CD14-positive monocyte (primary cell): ENCODE results near the gene STXBP6. TPM values are rescaled to one million over a fixed set of nuclear protein-coding genes. Genes with fewer than 3 reads are reported as not detected.

Experiments used
- DNase-seq, 3 donors: peaks; one replicate each; pipeline ENCODE4 v3.0.0-alpha.2; 2011 to 2022
- H2AFZ ChIP-seq: 2 replicates; pipeline ENCODE4 v1.6.0; 2012; ENCODE audit warnings: mild to moderate bottlenecking, low read depth, low read length, inconsistent platforms; ENCODE audit not compliant: insufficient read depth, poor library complexity, severe bottlenecking
- H3K27ac ChIP-seq, 2 donors: 1 replicate in 1 of 2; 2 replicates in 1 of 2; pipeline ENCODE4 v1.5.1; 2012 to 2013; ENCODE audit warnings: low read length in 2 of 2, control low read depth in 1 of 2, inconsistent platforms in 1 of 2, low read depth in 1 of 2, mild to moderate bottlenecking in 1 of 2
- H3K27me3 ChIP-seq, 2 donors: one replicate each; pipeline versions ENCODE4 v1.6.0 to v1.6.1; 2011 to 2013; ENCODE audit warnings: low read length in 2 of 2; ENCODE audit not compliant: control insufficient read depth in 2 of 2, insufficient read depth in 2 of 2
- H3K36me3 ChIP-seq, 2 donors: replicated peaks in 1 of 2; 1 replicate in 1 of 2; 2 replicates in 1 of 2; pipeline versions ENCODE4 v1.5.1 to v1.6.1; 2012 to 2013; ENCODE audit warnings: low read length in 2 of 2, control low read depth in 1 of 2, inconsistent platforms in 1 of 2, mild to moderate bottlenecking in 1 of 2; ENCODE audit not compliant: insufficient read depth in 2 of 2, control insufficient read depth in 1 of 2
- H3K4me1 ChIP-seq, 2 donors: 1 replicate in 1 of 2; 2 replicates in 1 of 2; pipeline versions ENCODE4 v1.5.1 to v1.6.1; 2012 to 2013; ENCODE audit warnings: low read length in 2 of 2, control low read depth in 1 of 2, inconsistent platforms in 1 of 2, mild to moderate bottlenecking in 1 of 2, moderate library complexity in 1 of 2; ENCODE audit not compliant: insufficient read depth in 2 of 2, control insufficient read depth in 1 of 2
- H3K4me2 ChIP-seq: replicated peaks from 2 replicates; pipeline ENCODE3; 2012; ENCODE audit warnings: low read length, moderate library complexity, mild to moderate bottlenecking; ENCODE audit not compliant: poor library complexity, severe bottlenecking; ENCODE audit errors: extremely low read depth
- H3K4me3 ChIP-seq, 3 experiments: fragments of 200-600 bp in 1 of 3; sonication (generic) in 1 of 3; replicated peaks in 1 of 3; 1 replicate in 2 of 3; 2 replicates in 1 of 3; pipeline ENCODE4 v1.5.1; 2011 to 2013; ENCODE audit warnings: low read length in 3 of 3, mild to moderate bottlenecking in 3 of 3, control low read depth in 2 of 3, low read depth in 2 of 3, inconsistent platforms in 1 of 3, moderate library complexity in 1 of 3
- H3K79me2 ChIP-seq: 2 replicates; pipeline ENCODE4 v1.6.0; 2012; ENCODE audit warnings: mild to moderate bottlenecking, control low read depth, inconsistent platforms, low read length, moderate library complexity; ENCODE audit not compliant: insufficient read depth
- H3K9ac ChIP-seq: 2 replicates; pipeline ENCODE4 v1.6.0; 2017; ENCODE audit warnings: low read length, mild to moderate bottlenecking; ENCODE audit not compliant: insufficient read depth, poor library complexity, severe bottlenecking
- H3K9me3 ChIP-seq, 2 donors: replicated peaks in 1 of 2; 1 replicate in 1 of 2; 2 replicates in 1 of 2; pipeline versions ENCODE4 v1.5.1 to v1.6.1; 2012 to 2013; ENCODE audit warnings: low read length in 2 of 2, control low read depth in 1 of 2; ENCODE audit not compliant: control insufficient read depth in 1 of 2, insufficient read depth in 1 of 2
- H4K20me1 ChIP-seq: 2 replicates; pipeline ENCODE4 v1.6.0; 2012; ENCODE audit warnings: mild to moderate bottlenecking, low read length, control low read depth, moderate library complexity; ENCODE audit not compliant: insufficient read depth
- H3K27ac Mint-ChIP-seq, 7 donors: one replicate each; pipeline ENCODE4 v1.8.0; 2020; ENCODE audit warnings: mild to moderate bottlenecking in 7 of 7, mixed read lengths in 7 of 7, moderate library complexity in 6 of 7, inconsistent platforms in 2 of 7
- H3K27me3 Mint-ChIP-seq, 3 donors: one replicate each; pipeline ENCODE4 v1.8.0; 2021 to 2022; ENCODE audit warnings: low read depth in 3 of 3, mild to moderate bottlenecking in 3 of 3, mixed read lengths in 3 of 3, moderate library complexity in 3 of 3, inconsistent platforms in 1 of 3
- H3K36me3 Mint-ChIP-seq, 2 donors: one replicate each; pipeline ENCODE4 v1.8.0; 2020; ENCODE audit warnings: mixed read lengths in 2 of 2, inconsistent platforms in 1 of 2, mild to moderate bottlenecking in 1 of 2
- H3K4me1 Mint-ChIP-seq: one replicate; pipeline ENCODE4 v1.8.0; 2020; ENCODE audit warnings: mild to moderate bottlenecking, mixed read lengths
- H3K4me3 Mint-ChIP-seq, 2 donors: one replicate each; pipeline ENCODE4 v1.8.0; 2020; ENCODE audit warnings: mild to moderate bottlenecking in 2 of 2, mixed read lengths in 2 of 2, moderate library complexity in 1 of 2
- H3K9me3 Mint-ChIP-seq, 7 donors: one replicate each; pipeline ENCODE4 v1.8.0; 2020 to 2022; ENCODE audit warnings: mixed read lengths in 7 of 7, mild to moderate bottlenecking in 6 of 7, moderate library complexity in 6 of 7, inconsistent platforms in 2 of 7
- WGBS: methylation state at CpG from one replicate; pipeline ENCODE4 v1.1.5; 2013; ENCODE audit warnings: missing lambda C conversion rate; ENCODE audit not compliant: insufficient coverage; 5-methylcytosine and 5-hydroxymethylcytosine counted together
- intact Hi-C, 2 donors: fragments of 100-400 bp; cut with micrococcal nuclease; formaldehyde crosslinking; loops; one replicate each; pipeline versions ENCODE4 v1.15.0 to v1.15.1; 2023
- polyA plus RNA-seq, 3 donors: library from polyadenylated mRNA; depleted of rRNA in 1 of 3; unstranded in 2 of 3; stranded (reverse) in 1 of 3; fragments of 300-500 nt in 2 of 3; fragments of >200 nt in 1 of 3; fragmentation: Illumina TruSeq in 2 of 3; gene quantifications; 1 replicate in 2 of 3; 2 replicates in 1 of 3; pipeline ENCODE4 v1.2.3, GENCODE V29; 2012 to 2021
- TF ChIP-seq, protein P1 (sequence below): fragments of 200-600 bp; IDR thresholded peaks from one replicate; pipeline ENCODE4 v1.8.0; 2022; ENCODE audit warnings: antibody characterized with exemption, mild to moderate bottlenecking

STXBP6 gene
- polyA plus RNA-seq, 3 donors: 0.05 to 0.25 (median 0.08) TPM

DNA sequence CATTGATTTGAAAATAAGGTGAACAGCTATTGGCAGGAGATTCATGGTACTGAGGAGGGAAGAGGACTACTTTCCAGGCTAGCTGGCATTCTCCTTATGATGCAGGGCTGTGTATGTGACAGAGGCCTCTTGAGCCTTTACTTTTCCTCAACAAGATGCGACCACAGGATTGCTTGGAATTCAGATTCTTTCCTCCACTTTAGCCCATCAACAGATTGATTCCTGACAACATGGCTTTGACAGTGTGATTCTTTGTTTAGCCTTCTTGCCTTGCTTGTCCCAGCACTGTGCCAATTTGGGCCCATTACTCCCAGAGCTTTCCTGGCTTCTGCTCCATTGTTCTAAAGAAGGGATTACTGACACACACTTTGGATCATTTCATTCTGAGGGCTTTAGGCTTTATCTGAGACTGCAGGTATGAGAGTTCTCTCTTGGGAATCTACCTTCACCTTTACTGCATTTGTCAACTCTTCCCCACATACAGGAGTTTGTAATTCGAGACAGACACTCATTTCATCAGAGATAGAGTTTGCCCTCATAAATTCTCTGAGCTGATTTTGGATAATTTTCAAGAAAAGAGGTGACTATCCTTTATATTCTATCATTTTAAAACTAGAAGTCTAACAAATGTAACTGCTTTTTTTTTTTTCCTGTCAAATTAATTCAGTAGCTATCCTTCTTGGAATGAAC, 209.6 kb downstream of the STXBP6 start:
- no peak for DNase-seq
- Histone ChIP-seq H3K4me2 (no peak overlapping the region), H4K20me1 (no peaks in the 10 kb centered on the region), H3K27ac (no peak overlapping the region), H3K27me3 (no peaks in the 10 kb centered on the region), H3K9me3 (no peaks in the 10 kb centered on the region), H2AFZ (no peak overlapping the region), H3K9ac (no peak overlapping the region), H3K4me1 (no peaks in the 10 kb centered on the region), H3K36me3 (no peaks in the 10 kb centered on the region), H3K4me3 (no peak overlapping the region), H3K79me2 (no peaks in the 10 kb centered on the region)
- Mint-ChIP-seq H3K4me1 (peaks cover 4% of the 10 kb centered on the region), H3K9me3 (no peaks in the 10 kb centered on the region), H3K27ac (no peak overlapping the region), H3K27me3 (peaks cover 1 to 5% (median 2%) of the 10 kb centered on the region in 3 donors), H3K36me3 (no peaks in the 10 kb centered on the region), H3K4me3 (no peak overlapping the region)
- 80% methylated on average over 1 of the region's 2 CpGs for WGBS
- intact Hi-C loops: no loop called here
- TF ChIP-seq, protein P1, sequence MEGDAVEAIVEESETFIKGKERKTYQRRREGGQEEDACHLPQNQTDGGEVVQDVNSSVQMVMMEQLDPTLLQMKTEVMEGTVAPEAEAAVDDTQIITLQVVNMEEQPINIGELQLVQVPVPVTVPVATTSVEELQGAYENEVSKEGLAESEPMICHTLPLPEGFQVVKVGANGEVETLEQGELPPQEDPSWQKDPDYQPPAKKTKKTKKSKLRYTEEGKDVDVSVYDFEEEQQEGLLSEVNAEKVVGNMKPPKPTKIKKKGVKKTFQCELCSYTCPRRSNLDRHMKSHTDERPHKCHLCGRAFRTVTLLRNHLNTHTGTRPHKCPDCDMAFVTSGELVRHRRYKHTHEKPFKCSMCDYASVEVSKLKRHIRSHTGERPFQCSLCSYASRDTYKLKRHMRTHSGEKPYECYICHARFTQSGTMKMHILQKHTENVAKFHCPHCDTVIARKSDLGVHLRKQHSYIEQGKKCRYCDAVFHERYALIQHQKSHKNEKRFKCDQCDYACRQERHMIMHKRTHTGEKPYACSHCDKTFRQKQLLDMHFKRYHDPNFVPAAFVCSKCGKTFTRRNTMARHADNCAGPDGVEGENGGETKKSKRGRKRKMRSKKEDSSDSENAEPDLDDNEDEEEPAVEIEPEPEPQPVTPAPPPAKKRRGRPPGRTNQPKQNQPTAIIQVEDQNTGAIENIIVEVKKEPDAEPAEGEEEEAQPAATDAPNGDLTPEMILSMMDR: no peak

DNA sequence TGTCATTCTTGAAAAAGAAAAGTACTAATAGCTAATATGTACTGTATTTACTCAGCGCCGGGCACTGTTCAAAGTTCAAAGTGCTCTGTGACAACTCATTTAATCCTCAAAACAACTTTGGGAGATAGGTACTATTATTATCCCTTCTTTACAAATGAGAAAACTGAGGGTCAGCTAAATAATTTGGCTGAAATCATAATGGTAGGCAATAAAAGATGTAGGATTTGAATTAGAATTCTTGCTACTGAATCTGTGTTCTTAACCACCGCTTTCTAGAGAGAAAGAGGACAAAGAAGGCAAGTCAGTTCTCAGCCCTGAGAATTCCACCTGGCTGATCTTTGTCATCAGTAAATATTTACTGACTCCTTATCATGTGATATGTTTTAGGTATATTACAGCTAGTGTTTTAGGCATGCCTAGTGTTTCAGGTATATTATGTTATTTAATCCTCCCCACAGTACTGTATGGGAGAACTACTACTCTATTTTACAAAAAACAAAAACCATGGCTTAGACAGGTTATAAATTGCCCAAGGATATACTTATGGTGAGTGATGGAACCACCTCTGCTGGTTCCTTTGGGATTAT, 210.2 kb downstream of the STXBP6 start:
- Histone ChIP-seq H3K9me3 (no peaks in the 10 kb centered on the region), H3K79me2 (no peaks in the 10 kb centered on the region), H3K4me3 (no peak overlapping the region), H3K9ac (no peak overlapping the region), H3K27ac (no peak overlapping the region), H3K4me1 (no peaks in the 10 kb centered on the region), H2AFZ (no peak overlapping the region), H4K20me1 (no peaks in the 10 kb centered on the region), H3K36me3 (no peaks in the 10 kb centered on the region), H3K27me3 (no peaks in the 10 kb centered on the region), H3K4me2 (no peak overlapping the region)
- DNase-seq: no peak
- Mint-ChIP-seq H3K27ac (no peak overlapping the region), H3K4me3 (no peak overlapping the region), H3K27me3 (peaks cover 1 to 5% (median 2%) of the 10 kb centered on the region in 3 donors), H3K9me3 (no peaks in the 10 kb centered on the region), H3K4me1 (peaks cover 4% of the 10 kb centered on the region), H3K36me3 (no peaks in the 10 kb centered on the region)
- no CpG with 5 or more reads among the region's 3 CpGs for WGBS
- intact Hi-C loops: no loop called here
- TF ChIP-seq, protein P1: no peak
